HCT116 (cell line): ENCODE results near the gene OXT. TPM values are rescaled to one million over a fixed set of nuclear protein-coding genes. Genes with fewer than 3 reads are reported as not detected.

Source experiments
- ATAC-seq: fragments of 200-7000 bp; cut with Tn5 transposase; 2 replicates; pipeline ENCODE4 v1.9.1; 2020; ENCODE audit warnings: mild to moderate bottlenecking, moderate library complexity
- BruUV-seq: library from RNA; stranded (reverse); fragments of 400-500 nt; replicated peaks from 2 replicates; lab custom pipeline; 2021; lab: Mats Ljungman, UMichigan
- CTCF ChIA-PET: fragments of 300-600 bp; sonication (Branson Sonifier 250); formaldehyde crosslinking; loops from one replicate; lab custom pipeline; 2021; ENCODE audit warnings: antibody characterized with exemption; lab: Charles Lee
- POLR2A ChIA-PET: fragments of 300-600, 350-600 bp; sonication (Branson Sonifier 250); formaldehyde crosslinking; loops from one replicate; lab custom pipeline; 2021; ENCODE audit warnings: antibody characterized with exemption; lab: Charles Lee
- RAD21 ChIA-PET, 2 experiments: fragments of 300-600 bp; sonication (Branson Sonifier 250); formaldehyde crosslinking; loops; one replicate each; lab custom pipeline; 2023; ENCODE audit warnings: low total read pairs in 2 of 2; ENCODE audit not compliant: uncharacterized antibody in 2 of 2, unreplicated experiment in 2 of 2, low non-redundant PET in 1 of 2; lab: Charles Lee
- DNase-seq: peaks from one replicate; pipeline ENCODE4 v3.0.0-alpha.2; 2010; ENCODE audit warnings: low read depth, low spot score
- H2AFZ ChIP-seq: fragments of 200-600 bp; shearing (Covaris generic), sonication (generic); 2 replicates; pipeline ENCODE4 v1.6.1; 2017; ENCODE audit warnings: low read depth, mixed run types, mixed read lengths, antibody characterized with exemption, low read length; ENCODE audit not compliant: poor library complexity, severe bottlenecking
- H3K27ac ChIP-seq: 2 replicates; pipeline ENCODE4 v1.5.1; 2012; ENCODE audit warnings: low read depth, low read length
- H3K27me3 ChIP-seq: fragments of 200-600 bp; sonication (generic); 2 replicates; pipeline ENCODE4 v1.6.1; 2016; ENCODE audit warnings: mixed run types, low read length, mixed read lengths; ENCODE audit not compliant: insufficient read depth
- H3K36me3 ChIP-seq, 2 experiments: fragments of 200-500 bp in 1 of 2; fragments of 200-600 bp in 1 of 2; sonication (Bioruptor generic) in 1 of 2; sonication (generic) in 1 of 2; 2 replicates each; pipeline versions ENCODE4 v1.5.1 to v1.6.1; 2014 to 2016; ENCODE audit warnings: low read length in 2 of 2, inconsistent platforms in 1 of 2, mixed read lengths in 1 of 2, mixed run types in 1 of 2; ENCODE audit not compliant: insufficient read depth in 2 of 2, control insufficient read depth in 1 of 2
- H3K4me1 ChIP-seq, 2 experiments: fragments of 200-600 bp in 1 of 2; sonication (generic) in 1 of 2; 2 replicates each; pipeline versions ENCODE4 v1.5.1 to v1.6.1; 2012 to 2017; ENCODE audit warnings: low read length in 2 of 2, inconsistent platforms in 1 of 2, mild to moderate bottlenecking in 1 of 2, mixed read lengths in 1 of 2, mixed run types in 1 of 2, moderate library complexity in 1 of 2; ENCODE audit not compliant: insufficient read depth in 2 of 2, control insufficient read depth in 1 of 2
- H3K4me2 ChIP-seq: fragments of 200-600 bp; sonication (generic); 2 replicates; pipeline ENCODE4 v1.6.1; 2017; ENCODE audit warnings: mixed run types, low read length, mixed read lengths
- H3K4me3 ChIP-seq, 2 experiments: fragments of 200-600 bp in 1 of 2; sonication (generic) in 1 of 2; replicated peaks in 1 of 2; 2 replicates each; pipeline ENCODE4 v1.5.1; 2011 to 2016; ENCODE audit warnings: low read length in 2 of 2, control low read depth in 1 of 2, low read depth in 1 of 2, mild to moderate bottlenecking in 1 of 2, mixed read lengths in 1 of 2, mixed run types in 1 of 2
- H3K79me2 ChIP-seq: fragments of 200-600 bp; sonication (generic); 2 replicates; pipeline ENCODE4 v1.6.1; 2017; ENCODE audit warnings: mild to moderate bottlenecking, mixed run types, low read length, moderate library complexity, mixed read lengths; ENCODE audit not compliant: insufficient read depth
- H3K9ac ChIP-seq: fragments of 200-600 bp; sonication (generic); 2 replicates; pipeline ENCODE4 v1.6.1; 2016; ENCODE audit warnings: low read length, mixed read lengths
- H3K9me2 ChIP-seq: fragments of 200-600 bp; sonication (generic), shearing (Covaris generic); 2 replicates; pipeline ENCODE4 v1.6.1; 2017; ENCODE audit warnings: mixed run types, mild to moderate bottlenecking, moderate library complexity; ENCODE audit not compliant: insufficient read depth
- H3K9me3 ChIP-seq, 2 experiments: fragments of 200-500 bp in 1 of 2; fragments of 200-600 bp in 1 of 2; sonication (Bioruptor generic) in 1 of 2; sonication (generic) in 1 of 2; 2 replicates each; pipeline ENCODE4 v1.6.1; 2014 to 2017; ENCODE audit warnings: low read length in 2 of 2, mixed read lengths in 2 of 2, inconsistent platforms in 1 of 2, low read depth in 1 of 2, mild to moderate bottlenecking in 1 of 2, mixed run types in 1 of 2, moderate library complexity in 1 of 2; ENCODE audit not compliant: control insufficient read depth in 1 of 2, insufficient read depth in 1 of 2
- H4K20me1 ChIP-seq: fragments of 200-600 bp; sonication (generic), shearing (Covaris generic); 2 replicates; pipeline ENCODE4 v1.6.1; 2017; ENCODE audit warnings: mixed run types, mild to moderate bottlenecking, moderate library complexity; ENCODE audit not compliant: insufficient read depth
- ATF3 ChIP-seq: IDR thresholded peaks from 2 replicates; pipeline ENCODE4 v1.6.1; 2012
- CEBPB ChIP-seq: IDR thresholded peaks from 2 replicates; pipeline ENCODE4 v1.6.1; 2012; ENCODE audit warnings: low read depth
- CTCF ChIP-seq, 3 experiments: fragments of 200-600 bp in 1 of 3; sonication (generic) in 1 of 3; IDR thresholded peaks in 2 of 3; conservative IDR thresholded peaks in 1 of 3; 2 replicates each; pipeline ENCODE4 v1.5.1; 2012 to 2017; ENCODE audit warnings: low read depth in 2 of 3, low read length in 2 of 3, antibody characterized with exemption in 1 of 3, borderline replicate concordance in 1 of 3, control low read depth in 1 of 3, mild to moderate bottlenecking in 1 of 3, mixed read lengths in 1 of 3, mixed run types in 1 of 3, moderate library complexity in 1 of 3; ENCODE audit not compliant: insufficient read depth in 1 of 3
- EGR1 ChIP-seq: IDR thresholded peaks from 2 replicates; pipeline ENCODE4 v1.6.1; 2012; ENCODE audit warnings: low read depth
- ELF1 ChIP-seq: IDR thresholded peaks from 2 replicates; pipeline ENCODE4 v1.6.1; 2012; ENCODE audit warnings: low read depth, borderline replicate concordance
- EZH2phosphoT487 ChIP-seq: fragments of 200-600 bp; IDR thresholded peaks from 2 replicates; pipeline ENCODE4 v1.6.1; 2018; ENCODE audit warnings: antibody characterized with exemption, borderline replicate concordance
- FOSL1 ChIP-seq: IDR thresholded peaks from 2 replicates; pipeline ENCODE4 v1.6.1; 2012; ENCODE audit warnings: low read depth
- MAX ChIP-seq: IDR thresholded peaks from 2 replicates; pipeline ENCODE4 v1.6.1; 2012
- POLR2A ChIP-seq: IDR thresholded peaks from 2 replicates; pipeline ENCODE4 v1.7.0; 2011; ENCODE audit warnings: borderline replicate concordance; ENCODE audit not compliant: insufficient read depth, insufficient read length; ENCODE audit errors: extremely low read depth
- SP1 ChIP-seq: IDR thresholded peaks from 2 replicates; pipeline ENCODE4 v1.6.1; 2012; ENCODE audit warnings: low read depth
- TCF7L2 ChIP-seq: IDR thresholded peaks from 2 replicates; pipeline ENCODE4 v1.7.0; 2011; ENCODE audit warnings: borderline replicate concordance, inconsistent platforms; ENCODE audit not compliant: insufficient read depth, insufficient read length; ENCODE audit errors: extremely low read depth
- ZFX ChIP-seq: fragments of 450-650 bp; IDR thresholded peaks from 2 replicates; pipeline ENCODE4 v1.6.1; 2017
- ZNF274 ChIP-seq: fragments of 200-500 bp; sonication (Bioruptor generic); IDR thresholded peaks from 2 replicates; pipeline ENCODE4 v1.6.1; 2014; ENCODE audit warnings: mild to moderate bottlenecking, low read depth, low read length, inconsistent platforms
- intact Hi-C: fragments of 100-400 bp; cut with micrococcal nuclease; formaldehyde crosslinking; loops from 2 replicates; pipeline ENCODE4 v1.10.0; 2022
- total RNA-seq: library from RNA; stranded (reverse); gene quantifications from one replicate; pipeline ENCODE4 v1.2.1, GENCODE V29; 2021; ENCODE audit not compliant: unreplicated experiment

OXT gene
- total RNA-seq, 1 experiment from 2014 or later = not detected

- H3K9me2 ChIP-seq = no peaks in the 10 kb centered on the region
- no peaks in the 10 kb centered on the region for H3K79me2 ChIP-seq
- ATAC-seq (no peak), DNase-seq (no peak)
- H3K4me3 ChIP-seq = no peak overlapping the region
- no peaks in the 10 kb centered on the region for H3K9me3 ChIP-seq
- H3K9ac ChIP-seq = no peak overlapping the region
- CTCF ChIA-PET = no interaction called here
- no peak for TF ChIP-seq ZNF274
- no peaks in the 10 kb centered on the region for H3K36me3 ChIP-seq
- H3K4me1 ChIP-seq = peaks cover 0 to 7% of the 10 kb centered on the region in 2 experiments; a peak in 2 of 4 replicates
- POLR2A ChIA-PET = no interaction called here
- no peaks in the 10 kb centered on the region for H3K27me3 ChIP-seq
- intact Hi-C loops = no loop called here
- no TSS peak for BruUV-seq
- no peak overlapping the region for H3K4me2 ChIP-seq
- no peak overlapping the region for H3K27ac ChIP-seq
- RAD21 ChIA-PET = no interaction called here
- H4K20me1 ChIP-seq = no peaks in the 10 kb centered on the region
- no peak overlapping the region for H2AFZ ChIP-seq
These were observed 13.6 kb downstream of the OXT start for GRCh38 chr20:3084986-3085360.

GRCh38 chr20:3085571-3086072, 14.2 kb downstream of the OXT start:
- TF ChIP-seq ZNF274 = no peak
- no peak for TF ChIP-seq ATF3
- no peak for TF ChIP-seq CTCF (IDR thresholded peaks at IDR 0.05 in 2 of 3, conservative IDR thresholded peaks at IDR 0.05 in 1 of 3; ENCODE audit: borderline replicate concordance in 1 of 3, insufficient read depth in 1 of 3, low read depth in 2 of 3, low read length in 2 of 3)
- no peak for TF ChIP-seq MAX
- TF ChIP-seq EZH2phosphoT487 = no peak
- no peak for TF ChIP-seq ELF1
- no peak for TF ChIP-seq SP1
- TF ChIP-seq POLR2A = no peak
- TF ChIP-seq TCF7L2 = no peak
- no peak for TF ChIP-seq EGR1
- no peak for TF ChIP-seq CEBPB
- no peak for TF ChIP-seq ZFX
- no peak for TF ChIP-seq FOSL1
- BruUV-seq = no TSS peak
- H3K27ac ChIP-seq = no peak overlapping the region
- no peaks in the 10 kb centered on the region for H3K27me3 ChIP-seq
- H3K4me3 ChIP-seq = no peak overlapping the region
- no peaks in the 10 kb centered on the region for H3K9me2 ChIP-seq
- ChIA-PET POLR2A (no interaction called here), RAD21 (no interaction called here), CTCF (interaction anchor here (0.6 kb wide), 1 partner anchor 32 kb away, joined by 3 read pairs; no protein-coding TSS in a partner anchor)
- H3K79me2 ChIP-seq = no peaks in the 10 kb centered on the region
- no peak for DNase-seq
- no peak for ATAC-seq
- intact Hi-C loops = no loop called here
- no peaks in the 10 kb centered on the region for H4K20me1 ChIP-seq
- H3K9me3 ChIP-seq = no peaks in the 10 kb centered on the region
- no peak overlapping the region for H3K9ac ChIP-seq
- no peak overlapping the region for H3K4me2 ChIP-seq
- H2AFZ ChIP-seq = no peak overlapping the region
- H3K36me3 ChIP-seq = no peaks in the 10 kb centered on the region
- H3K4me1 ChIP-seq = peaks cover 0 to 7% of the 10 kb centered on the region in 2 experiments; a peak in 2 of 4 replicates
